HepG2 (cell line): Measurements from ENCODE around the gene ZBP1. TPM values are rescaled to one million over a fixed set of nuclear protein-coding genes. Genes with fewer than 3 reads are reported as not detected.
A peak's percentile ranks its signal among the peaks of the same experiment; 100 is the strongest.

Experiments used
- ATAC-seq: fragments of 200-7000 bp; cut with Tn5 transposase; 3 replicates; pipeline ENCODE4 v1.9.1; 2020; ENCODE audit warnings: mild to moderate bottlenecking, moderate library complexity
- BruUV-seq: library from RNA; stranded (reverse); fragments of 400-500 nt; replicated peaks from 2 replicates; lab custom pipeline; 2021; lab: Mats Ljungman, UMichigan
- CTCF ChIA-PET: fragments of 300-600 bp; formaldehyde crosslinking; extraction: SDS; loops from one replicate; lab custom pipeline; 2021; ENCODE audit warnings: low total read pairs, inconsistent platforms, low intra/inter-chr PET ratio; lab: Yijun Ruan, JAX
- POLR2A ChIA-PET: fragments of 350-600 bp; sonication (Branson Sonifier 250); formaldehyde crosslinking; loops from one replicate; lab custom pipeline; 2020; ENCODE audit warnings: antibody characterized with exemption, inconsistent platforms; lab: Yijun Ruan, JAX
- DNase-seq: peaks from one replicate; pipeline ENCODE4 v3.0.0-alpha.2; 2015; ENCODE audit warnings: low spot score
- FAIRE-seq: peaks from 3 replicates; lab custom pipeline; 2011; peaks lifted over from hg19 to GRCh38; lab: Jason Lieb, UNC
- H2AFZ ChIP-seq: one replicate; pipeline ENCODE4 v1.6.1; 2011; ENCODE audit warnings: low read length, inconsistent platforms
- H3K27ac ChIP-seq: fragments of 300-600 bp; 3 replicates; pipeline ENCODE4 v1.8.0; 2011; ENCODE audit warnings: mixed run types, mild to moderate bottlenecking, mixed read lengths, low read length, inconsistent platforms; ENCODE audit not compliant: insufficient read depth; ENCODE audit errors: extremely low read length
- H3K27me3 ChIP-seq, 2 experiments: fragments of 200-600 bp in 1 of 2; 2 replicates in 1 of 2; 3 replicates in 1 of 2; pipeline versions ENCODE4 v1.6.0 to v1.8.0; 2011; ENCODE audit warnings: low read length in 2 of 2, mild to moderate bottlenecking in 2 of 2, moderate library complexity in 2 of 2, inconsistent platforms in 1 of 2; ENCODE audit not compliant: insufficient read depth in 2 of 2, control insufficient read depth in 1 of 2
- H3K36me3 ChIP-seq, 2 experiments: fragments of 200-600 bp in 1 of 2; replicated peaks in 1 of 2; 2 replicates in 1 of 2; 3 replicates in 1 of 2; pipeline versions ENCODE4 v1.5.1 to v1.8.0; 2011; ENCODE audit warnings: low read length in 2 of 2, inconsistent platforms in 1 of 2; ENCODE audit not compliant: insufficient read depth in 2 of 2, control insufficient read depth in 1 of 2
- H3K4me1 ChIP-seq: 2 replicates; pipeline ENCODE4 v1.5.1; 2012; ENCODE audit warnings: low read length, inconsistent platforms; ENCODE audit not compliant: insufficient read depth
- H3K4me2 ChIP-seq: 2 replicates; pipeline ENCODE4 v1.6.0; 2011; ENCODE audit warnings: low read depth, low read length, inconsistent platforms
- H3K4me3 ChIP-seq, 3 experiments: fragments of 200-600 bp in 1 of 3; sonication (generic), shearing (Covaris generic) in 1 of 3; replicated peaks in 1 of 3; 2 replicates each; pipeline ENCODE4 v1.5.1; 2011 to 2016; ENCODE audit warnings: low read length in 3 of 3, inconsistent platforms in 2 of 3, low read depth in 2 of 3, mild to moderate bottlenecking in 2 of 3, control low read depth in 1 of 3, mixed read lengths in 1 of 3; ENCODE audit not compliant: insufficient read depth in 1 of 3
- H3K79me2 ChIP-seq: one replicate; pipeline ENCODE4 v1.6.1; 2011; ENCODE audit warnings: low read length, inconsistent platforms; ENCODE audit not compliant: insufficient read depth
- H3K9ac ChIP-seq: 2 replicates; pipeline ENCODE4 v1.6.0; 2011; ENCODE audit warnings: mild to moderate bottlenecking, low read depth, low read length, inconsistent platforms; ENCODE audit not compliant: insufficient read depth
- H3K9me3 ChIP-seq: 2 replicates; pipeline ENCODE4 v1.5.1; 2012; ENCODE audit warnings: mild to moderate bottlenecking, low read length
- H4K20me1 ChIP-seq: 2 replicates; pipeline ENCODE4 v1.6.0; 2011; ENCODE audit warnings: inconsistent platforms, mild to moderate bottlenecking, low read length, moderate library complexity; ENCODE audit not compliant: insufficient read depth
- ATF4 ChIP-seq, 2 experiments: fragments of 450-650 bp in 1 of 2; sonication (generic) in 1 of 2; formaldehyde crosslinking; IDR thresholded peaks; 2 replicates each; pipeline versions ENCODE4 v1.5.0 to v1.8.0; 2020 to 2022; ENCODE audit warnings: mild to moderate bottlenecking in 1 of 2, missing genetic modification reagents in 1 of 2
- CCDC6 ChIP-seq: sonication (generic); formaldehyde crosslinking; IDR thresholded peaks from 2 replicates; pipeline ENCODE4 v1.8.1; 2022; ENCODE audit warnings: mild to moderate bottlenecking, missing genetic modification reagents, moderate library complexity
- HHEX ChIP-seq: IDR thresholded peaks from 2 replicates; pipeline ENCODE4 v1.6.1; 2016; ENCODE audit warnings: control low read depth
- ISX ChIP-seq: sonication (generic); formaldehyde crosslinking; conservative IDR thresholded peaks from 2 replicates; pipeline ENCODE4 v1.5.0; 2020; ENCODE audit warnings: missing genetic modification reagents
- JDP2 ChIP-seq: sonication (generic); formaldehyde crosslinking; IDR thresholded peaks from 2 replicates; pipeline ENCODE4 v1.8.1; 2022; ENCODE audit warnings: missing genetic modification reagents, borderline replicate concordance
- KLF11 ChIP-seq: IDR thresholded peaks from 2 replicates; pipeline ENCODE4 v1.6.1; 2016; ENCODE audit warnings: missing compliant biosample characterization
- MED13 ChIP-seq: sonication (generic); formaldehyde crosslinking; IDR thresholded peaks from 2 replicates; pipeline ENCODE4 v1.5.0; 2020; ENCODE audit warnings: missing genetic modification reagents
- NFIC ChIP-seq: IDR thresholded peaks from 2 replicates; pipeline ENCODE4 v1.6.1; 2012; ENCODE audit warnings: mild to moderate bottlenecking, low read length, inconsistent platforms
- PATZ1 ChIP-seq: sonication (generic); formaldehyde crosslinking; IDR thresholded peaks from 2 replicates; pipeline ENCODE4 v1.4.0; 2020; ENCODE audit warnings: missing genetic modification reagents
- SP4 ChIP-seq: sonication (generic); formaldehyde crosslinking; IDR thresholded peaks from 2 replicates; pipeline ENCODE4 v1.8.1; 2023; ENCODE audit warnings: mild to moderate bottlenecking, missing genetic modification reagents
- XBP1 ChIP-seq: sonication (generic); formaldehyde crosslinking; IDR thresholded peaks from 2 replicates; pipeline ENCODE4 v1.5.0; 2020; ENCODE audit warnings: missing genetic modification reagents
- ZFP36L1 ChIP-seq: sonication (generic); formaldehyde crosslinking; IDR thresholded peaks from 2 replicates; pipeline ENCODE4 v1.8.0; 2022; ENCODE audit warnings: mild to moderate bottlenecking, missing genetic modification reagents, moderate library complexity
- ZMAT3 ChIP-seq: sonication (generic); formaldehyde crosslinking; conservative IDR thresholded peaks from 2 replicates; pipeline ENCODE4 v1.7.0; 2021; ENCODE audit warnings: missing genetic modification reagents
- ZNF275 ChIP-seq: sonication (generic); formaldehyde crosslinking; IDR thresholded peaks from 2 replicates; pipeline ENCODE4 v1.8.0; 2022; ENCODE audit warnings: missing genetic modification reagents, mild to moderate bottlenecking, inconsistent platforms, borderline replicate concordance
- ZNF33A ChIP-seq: sonication (generic); formaldehyde crosslinking; IDR thresholded peaks from 2 replicates; pipeline ENCODE4 v1.5.1; 2020; ENCODE audit warnings: missing genetic modification reagents, mild to moderate bottlenecking, moderate library complexity, borderline replicate concordance
- ZNF639 ChIP-seq: conservative IDR thresholded peaks from 2 replicates; pipeline ENCODE4 v1.6.1; 2018; ENCODE audit warnings: missing genetic modification reagents
- ZNF883 ChIP-seq: sonication (generic); formaldehyde crosslinking; IDR thresholded peaks from 2 replicates; pipeline ENCODE4 v1.5.1; 2020; ENCODE audit warnings: mild to moderate bottlenecking, missing genetic modification reagents; ENCODE audit errors: not compliant biosample characterization
- WGBS: methylation state at CpG from one replicate; pipeline ENCODE4 v1.1.6; 2017; ENCODE audit warnings: low lambda C conversion rate; 5-methylcytosine and 5-hydroxymethylcytosine counted together
- in situ Hi-C: cut with HindIII; loops from 2 replicates; pipeline ENCODE4 v1.10.0; 2017; ENCODE audit warnings: low pct_unique_long_range_greater_than_20kb; ENCODE audit not compliant: extremely low pct_ligation_motif_present
- intact Hi-C: fragments of 100-400 bp; cut with micrococcal nuclease; formaldehyde crosslinking; loops from one replicate; pipeline ENCODE4 v1.10.0; 2022; ENCODE audit not compliant: unreplicated experiment
- polyA plus RNA-seq, 8 experiments: library from polyadenylated mRNA; depleted of rRNA in 3 of 8; stranded (reverse) in 7 of 8; unstranded in 1 of 8; fragments of >200 nt; fragmentation: Illumina TruSeq in 4 of 8; extraction: Trizol in 4 of 8; gene quantifications; 2 replicates each; pipeline versions ENCODE4 v1.2.1 to v1.2.3, GENCODE V29; 2011 to 2016; ENCODE audit warnings: low read depth in 4 of 8, missing spikeins in 1 of 8, mixed read lengths in 1 of 8; ENCODE audit not compliant: insufficient read depth in 1 of 8
- total RNA-seq, 5 experiments: library from RNA; depleted of rRNA; stranded (reverse); fragments of >200 nt; fragmentation: Illumina TruSeq; extraction: Trizol; gene quantifications; 2 replicates each; pipeline ENCODE4 v1.2.3, GENCODE V29; 2016; ENCODE audit warnings: low read depth in 1 of 5

ZBP1 gene
- total and polyA plus RNA-seq, 2 of the 13 experiments (the other 11 are each of a cell fraction or from before 2014, with no cell fraction given): not detected

- TF ChIP-seq ZNF639: no peak
- no peak for TF ChIP-seq JDP2 (CRISPR knock-in tag)
- no peak for TF ChIP-seq KLF11 (CRISPR knock-in tag)
- TF ChIP-seq ZMAT3 (CRISPR knock-in tag): no peak
- TF ChIP-seq HHEX: no peak
- 0 out of 2 replicates have a peak, but pooled peaks have one; percentile 11 for TF ChIP-seq SP4 (CRISPR knock-in tag)
- peak; percentile 8 for TF ChIP-seq ZNF883 (CRISPR knock-in tag)
These were observed 60.3 kb downstream of the ZBP1 start (continued) for GRCh38 chr20:57559658-57560553.

GRCh38 chr20:57559289-57559634, 61.0 kb downstream of the ZBP1 start:
- Histone ChIP-seq H2AFZ (no peak overlapping the region), H3K9me3 (no peaks in the 10 kb centered on the region), H3K4me3 (peak overlapping the region in 2 of 3 experiments; percentile 19 to 57; a peak in 3 of 6 replicates), H3K4me1 (peaks cover 100% of the 10 kb centered on the region), H3K27ac (peak overlapping the region; percentile 80), H3K4me2 (peak overlapping the region; percentile 77), H3K27me3 (peaks cover 7 to 21% of the 10 kb centered on the region in 2 experiments), H4K20me1 (no peaks in the 10 kb centered on the region; the same call in 1 of the 2 replicates), H3K79me2 (peaks cover 10% of the 10 kb centered on the region), H3K36me3 (peaks cover 0 to 19% of the 10 kb centered on the region in 2 experiments; a peak in 2 of 5 replicates), H3K9ac (peak overlapping the region; percentile 61; the same call in 1 of the 2 replicates)
- no peak for DNase-seq
- FAIRE-seq: no peak
- ChIA-PET CTCF (no interaction called here), POLR2A (interaction anchor here (1.5 to 5.6 kb wide), 9 partner anchors 11 to 33 kb away, joined by 3 to 96 read pairs (median 12); no protein-coding TSS in a partner anchor)
- ATAC-seq: no peak
- no TSS peak for BruUV-seq
- WGBS: 37% methylated on average over 10 of the region's 10 CpGs
- intact Hi-C loops (loop anchor here (5.0 kb wide), 1 partner anchor 33 kb away; no protein-coding TSS in a partner anchor), in situ Hi-C loops (no loop called here)
- TF ChIP-seq CCDC6 (CRISPR knock-in tag) (no peak), ISX (CRISPR knock-in tag) (no peak), SP4 (CRISPR knock-in tag) (0 out of 2 replicates have a peak, but pooled peaks have one; percentile 37), NFIC (0 out of 2 replicates have a peak, but pooled peaks have one; percentile 2), ZNF33A (no peak), ZNF275 (no peak), XBP1 (CRISPR knock-in tag) (peak; percentile 29; the same call in 1 of the 2 replicates), ATF4 (CRISPR knock-in tag; IDR thresholded peaks at IDR 0.05) (no peak), PATZ1 (CRISPR knock-in tag) (no peak), MED13 (CRISPR knock-in tag) (no peak), ZFP36L1 (CRISPR knock-in tag) (0 out of 2 replicates have a peak, but pooled peaks have one; percentile 38)
